Measurements from ENCODE around the gene TLCD1.

DNA sequence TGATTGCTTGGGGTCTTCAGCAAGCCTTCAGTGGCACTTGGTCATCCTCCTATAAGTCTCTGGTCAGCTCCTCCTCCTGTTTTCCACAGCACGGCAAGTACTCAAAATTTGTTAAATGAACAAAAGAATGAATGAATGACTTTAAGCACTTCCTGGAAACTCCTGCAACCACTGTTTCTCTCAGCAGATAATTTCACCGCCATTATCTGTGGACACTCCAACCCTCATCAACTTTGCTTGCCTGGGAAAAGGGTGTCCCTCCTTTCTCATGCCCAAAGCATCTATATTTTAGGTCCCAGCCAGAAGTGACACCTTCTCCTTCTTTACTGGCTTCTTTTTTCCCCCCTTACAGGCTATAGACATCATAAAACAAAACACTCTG is 18.7 kb downstream of the TLCD1 start:
- TF ChIP-seq, protein P1, sequence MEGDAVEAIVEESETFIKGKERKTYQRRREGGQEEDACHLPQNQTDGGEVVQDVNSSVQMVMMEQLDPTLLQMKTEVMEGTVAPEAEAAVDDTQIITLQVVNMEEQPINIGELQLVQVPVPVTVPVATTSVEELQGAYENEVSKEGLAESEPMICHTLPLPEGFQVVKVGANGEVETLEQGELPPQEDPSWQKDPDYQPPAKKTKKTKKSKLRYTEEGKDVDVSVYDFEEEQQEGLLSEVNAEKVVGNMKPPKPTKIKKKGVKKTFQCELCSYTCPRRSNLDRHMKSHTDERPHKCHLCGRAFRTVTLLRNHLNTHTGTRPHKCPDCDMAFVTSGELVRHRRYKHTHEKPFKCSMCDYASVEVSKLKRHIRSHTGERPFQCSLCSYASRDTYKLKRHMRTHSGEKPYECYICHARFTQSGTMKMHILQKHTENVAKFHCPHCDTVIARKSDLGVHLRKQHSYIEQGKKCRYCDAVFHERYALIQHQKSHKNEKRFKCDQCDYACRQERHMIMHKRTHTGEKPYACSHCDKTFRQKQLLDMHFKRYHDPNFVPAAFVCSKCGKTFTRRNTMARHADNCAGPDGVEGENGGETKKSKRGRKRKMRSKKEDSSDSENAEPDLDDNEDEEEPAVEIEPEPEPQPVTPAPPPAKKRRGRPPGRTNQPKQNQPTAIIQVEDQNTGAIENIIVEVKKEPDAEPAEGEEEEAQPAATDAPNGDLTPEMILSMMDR (IDR thresholded peaks at IDR 0.05): no peak
- TF ChIP-seq POLR2A (IDR thresholded peaks at IDR 0.05) (no peak), EP300 (IDR thresholded peaks at IDR 0.05) (no peak), POLR2AphosphoS5 (IDR thresholded peaks at IDR 0.05) (no peak)

Data from upper lobe of left lung (tissue), 4 donors.